Activated naive CD4-positive, alpha-beta T cell treated with anti-CD3 and anti-CD28 coated beads, Interleukin-2, amount 50 U/mL, for 24 hours (primary cell): Measurements from ENCODE around the gene ZBTB7C.

Source experiments
- H3K27ac Mint-ChIP-seq: one replicate; pipeline ENCODE4 v1.8.0; 2021; ENCODE audit warnings: mild to moderate bottlenecking, mixed read lengths
- H3K27me3 Mint-ChIP-seq: one replicate; pipeline ENCODE4 v1.8.0; 2021; ENCODE audit warnings: mixed read lengths
- H3K36me3 Mint-ChIP-seq: one replicate; pipeline ENCODE4 v1.8.0; 2021; ENCODE audit warnings: mixed read lengths
- H3K4me1 Mint-ChIP-seq: one replicate; pipeline ENCODE4 v1.8.0; 2021; ENCODE audit warnings: mixed read lengths
- H3K4me3 Mint-ChIP-seq: one replicate; pipeline ENCODE4 v1.8.0; 2021; ENCODE audit warnings: mild to moderate bottlenecking, mixed read lengths
- H3K9me3 Mint-ChIP-seq: one replicate; pipeline ENCODE4 v1.8.0; 2021; ENCODE audit warnings: mixed read lengths

ZBTB7C gene

DNA sequence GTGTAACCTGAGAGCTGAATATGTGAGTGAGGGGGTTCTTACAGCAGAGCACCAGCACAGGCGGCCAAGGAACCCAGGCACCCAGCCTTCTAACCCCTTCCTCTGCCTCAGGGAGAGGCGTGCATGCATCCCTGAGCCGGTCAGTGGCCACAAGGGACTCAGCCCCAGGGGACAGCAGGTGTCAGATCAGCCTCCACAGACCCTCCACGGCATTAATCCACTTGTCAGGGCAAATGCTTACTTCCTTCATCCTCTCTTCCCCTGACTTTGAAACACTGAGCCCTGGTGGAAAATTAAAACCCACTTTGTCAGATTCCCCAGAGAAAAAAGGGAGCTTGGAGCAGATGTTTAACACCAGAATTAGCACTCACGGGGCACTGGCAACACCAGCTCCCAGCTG, 418.2 kb downstream of the ZBTB7C start:
- H3K27ac Mint-ChIP-seq, result no peak overlapping the region
- no peak overlapping the region for H3K4me3 Mint-ChIP-seq
- no peaks in the 10 kb centered on the region for H3K9me3 Mint-ChIP-seq
- H3K4me1 Mint-ChIP-seq, result no peaks in the 10 kb centered on the region
- H3K36me3 Mint-ChIP-seq, result no peaks in the 10 kb centered on the region
- no peaks in the 10 kb centered on the region for H3K27me3 Mint-ChIP-seq

DNA sequence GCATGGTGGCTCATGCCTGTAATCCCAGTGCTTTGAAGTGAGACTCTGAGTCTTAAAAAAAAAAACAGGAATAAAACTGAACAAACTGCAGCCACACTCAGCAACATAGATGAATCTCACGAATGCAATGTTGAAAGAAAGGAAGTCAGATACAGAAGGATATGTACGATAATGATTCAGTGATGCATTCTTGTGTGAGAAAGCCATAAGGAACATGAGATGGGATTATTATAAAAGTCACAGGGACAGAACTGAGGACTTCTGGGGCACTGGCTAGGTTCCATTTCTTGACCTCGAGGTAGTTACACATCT, 421.8 kb downstream of the ZBTB7C start:
- H3K27me3 Mint-ChIP-seq, result no peaks in the 10 kb centered on the region
- H3K4me3 Mint-ChIP-seq, result no peak overlapping the region

DNA sequence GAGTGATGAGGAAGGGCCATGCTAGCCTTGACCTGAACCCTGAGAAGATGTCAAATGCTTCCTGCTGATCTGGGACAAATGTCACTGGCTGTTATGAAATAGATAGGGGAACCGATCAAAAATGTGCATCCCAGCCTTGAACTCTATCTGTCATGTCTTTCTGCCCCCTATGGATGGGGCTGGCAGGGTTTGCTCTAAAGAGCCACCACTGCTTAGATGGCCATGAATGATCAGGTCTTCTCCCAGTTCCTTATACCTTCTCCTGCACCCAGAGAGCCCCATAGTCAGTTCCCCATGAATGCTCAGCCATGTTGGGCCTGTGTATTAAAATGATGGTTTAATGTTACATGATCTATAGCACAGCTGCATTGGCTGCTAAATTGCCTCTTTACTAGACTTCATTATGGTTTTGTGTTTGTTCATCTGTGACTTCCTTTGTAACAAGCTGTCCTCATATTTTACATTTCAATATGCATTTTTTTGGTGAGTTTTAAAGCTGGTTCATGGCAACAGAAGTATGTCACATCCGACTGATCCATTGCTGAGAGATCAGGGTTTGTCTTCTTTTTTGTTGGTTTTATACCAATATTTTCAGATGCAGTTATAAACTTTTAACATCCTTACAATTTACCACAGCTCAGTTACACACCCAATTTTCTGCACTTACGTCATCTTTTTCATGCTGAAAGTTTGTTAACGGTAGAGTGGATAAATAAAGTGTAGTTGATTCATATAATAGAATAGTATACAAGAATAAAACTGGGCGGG, 422.4 kb downstream of the ZBTB7C start:
- H3K4me1 Mint-ChIP-seq, result no peaks in the 10 kb centered on the region
- no peaks in the 10 kb centered on the region for H3K36me3 Mint-ChIP-seq
- H3K4me3 Mint-ChIP-seq, result no peak overlapping the region
- H3K27me3 Mint-ChIP-seq, result no peaks in the 10 kb centered on the region
- no peaks in the 10 kb centered on the region for H3K9me3 Mint-ChIP-seq
- no peak overlapping the region for H3K27ac Mint-ChIP-seq

More for the DNA sequence above, 421.8 kb downstream of the ZBTB7C start:
- Mint-ChIP-seq H3K4me1 (no peaks in the 10 kb centered on the region), H3K36me3 (no peaks in the 10 kb centered on the region), H3K9me3 (no peaks in the 10 kb centered on the region), H3K27ac (no peak overlapping the region)

DNA sequence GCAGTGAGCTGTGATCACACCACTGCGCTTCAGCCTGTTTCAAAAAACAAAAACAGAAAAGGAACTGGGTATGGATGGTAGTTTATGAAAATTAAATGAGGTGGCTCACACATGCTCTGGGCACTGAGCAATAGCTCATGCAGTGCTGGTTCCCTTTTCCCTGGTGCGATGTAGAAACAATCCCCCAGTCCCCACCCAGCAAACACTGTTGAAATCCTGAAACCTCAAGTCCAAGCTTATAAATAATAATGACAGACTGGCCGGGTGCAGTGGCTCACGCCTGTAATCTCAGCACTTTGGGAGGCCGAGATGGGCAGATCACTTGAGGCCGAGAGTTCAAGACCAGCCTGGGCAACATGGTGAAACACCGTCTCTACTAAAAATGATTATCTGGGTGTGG, 423.3 kb downstream of the ZBTB7C start:
- Mint-ChIP-seq H3K4me1 (no peaks in the 10 kb centered on the region), H3K4me3 (no peak overlapping the region), H3K9me3 (no peaks in the 10 kb centered on the region), H3K27ac (no peak overlapping the region), H3K27me3 (no peaks in the 10 kb centered on the region), H3K36me3 (no peaks in the 10 kb centered on the region)

GRCh38 chr18:47984991-47985390, 424.2 kb downstream of the ZBTB7C start:
- H3K9me3 Mint-ChIP-seq, result no peaks in the 10 kb centered on the region
- no peaks in the 10 kb centered on the region for H3K4me1 Mint-ChIP-seq
- no peaks in the 10 kb centered on the region for H3K27me3 Mint-ChIP-seq
- no peak overlapping the region for H3K27ac Mint-ChIP-seq
- H3K4me3 Mint-ChIP-seq, result no peak overlapping the region
- H3K36me3 Mint-ChIP-seq, result no peaks in the 10 kb centered on the region

GRCh38 chr18:47983946-47984345, 425.2 kb downstream of the ZBTB7C start:
- H3K4me3 Mint-ChIP-seq, result no peak overlapping the region
- no peaks in the 10 kb centered on the region for H3K9me3 Mint-ChIP-seq
- no peaks in the 10 kb centered on the region for H3K27me3 Mint-ChIP-seq
- H3K4me1 Mint-ChIP-seq, result no peaks in the 10 kb centered on the region
- H3K36me3 Mint-ChIP-seq, result no peaks in the 10 kb centered on the region
- H3K27ac Mint-ChIP-seq, result no peak overlapping the region

DNA sequence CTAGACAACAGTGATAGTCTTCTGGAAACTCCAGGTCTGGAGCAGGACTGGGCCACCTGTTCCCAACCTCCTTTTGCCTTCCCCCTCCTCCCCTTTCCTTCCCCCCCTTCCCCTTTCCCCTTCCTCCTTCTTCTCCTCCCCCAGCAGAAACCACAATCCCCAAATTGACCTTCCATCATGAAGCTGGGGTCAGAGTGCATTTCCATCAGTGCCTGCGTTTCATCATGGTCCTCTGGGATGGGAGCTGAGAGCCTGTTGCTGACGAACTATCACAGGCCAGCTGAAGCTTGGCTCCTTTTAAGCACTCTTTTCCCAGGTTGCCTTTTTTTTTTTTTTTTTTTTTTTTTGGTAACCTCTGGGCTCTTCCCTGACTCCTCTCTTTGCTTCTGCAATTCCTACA, 426.1 kb downstream of the ZBTB7C start:
- Mint-ChIP-seq H3K4me1 (no peaks in the 10 kb centered on the region), H3K9me3 (no peaks in the 10 kb centered on the region), H3K27ac (no peak overlapping the region), H3K36me3 (no peaks in the 10 kb centered on the region), H3K27me3 (no peaks in the 10 kb centered on the region), H3K4me3 (no peak overlapping the region)

GRCh38 chr18:47981830-47982229, 427.4 kb downstream of the ZBTB7C start:
- no peak overlapping the region for H3K4me3 Mint-ChIP-seq
- H3K27ac Mint-ChIP-seq, result no peak overlapping the region
- H3K27me3 Mint-ChIP-seq, result no peaks in the 10 kb centered on the region
- H3K4me1 Mint-ChIP-seq, result no peaks in the 10 kb centered on the region
- no peaks in the 10 kb centered on the region for H3K9me3 Mint-ChIP-seq
- H3K36me3 Mint-ChIP-seq, result no peaks in the 10 kb centered on the region

DNA sequence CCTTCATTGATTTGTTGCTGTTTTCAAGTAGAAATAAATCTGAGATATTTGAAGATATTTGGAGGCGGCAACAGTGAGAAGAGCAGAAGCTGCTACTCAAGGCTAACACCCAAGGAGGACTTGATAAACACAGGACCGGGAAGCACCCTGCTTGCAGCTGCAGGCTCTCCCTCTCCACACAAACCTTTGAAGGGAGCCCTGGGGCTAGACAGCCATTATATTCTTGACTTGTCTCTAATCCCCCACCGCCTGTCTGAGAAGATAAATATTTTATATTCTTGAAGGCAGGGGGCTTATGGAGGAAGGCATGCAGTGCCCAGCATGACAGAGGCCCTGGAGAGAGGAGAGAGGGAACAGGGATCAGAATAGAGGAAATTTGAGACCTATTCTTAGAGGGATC, 427.9 kb downstream of the ZBTB7C start:
- Mint-ChIP-seq H3K4me1 (no peaks in the 10 kb centered on the region), H3K9me3 (no peaks in the 10 kb centered on the region), H3K36me3 (no peaks in the 10 kb centered on the region), H3K4me3 (no peak overlapping the region), H3K27ac (no peak overlapping the region), H3K27me3 (no peaks in the 10 kb centered on the region)

DNA sequence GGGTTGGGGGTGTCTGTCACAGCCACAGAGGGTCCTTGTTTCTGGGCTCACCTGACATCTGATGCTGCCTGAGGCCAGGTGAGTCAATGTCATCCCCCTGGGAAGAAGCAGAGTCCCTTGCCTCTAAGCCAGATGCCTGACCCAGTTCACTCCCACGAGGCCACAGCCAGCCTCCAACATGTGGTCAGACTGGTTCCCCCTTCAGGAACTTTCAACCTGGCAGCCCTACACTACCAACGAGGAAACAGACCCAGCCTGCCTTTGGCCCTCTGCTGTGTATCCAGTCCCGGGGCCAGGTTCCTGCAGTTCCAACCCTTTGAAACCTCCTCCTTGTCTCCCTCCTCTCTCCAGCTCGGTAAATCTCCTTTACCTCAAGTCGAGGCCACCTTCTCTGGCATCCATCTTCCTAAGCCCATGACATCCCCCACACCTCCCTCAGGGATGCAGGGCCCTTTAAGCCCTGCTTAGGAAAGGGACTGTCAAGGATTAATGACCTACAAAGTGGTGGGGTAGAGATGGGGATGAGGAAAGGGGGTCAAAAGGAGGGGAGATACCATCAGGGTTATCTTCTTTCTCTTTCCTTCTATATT, 429.5 kb downstream of the ZBTB7C start:
- no peaks in the 10 kb centered on the region for H3K4me1 Mint-ChIP-seq

DNA sequence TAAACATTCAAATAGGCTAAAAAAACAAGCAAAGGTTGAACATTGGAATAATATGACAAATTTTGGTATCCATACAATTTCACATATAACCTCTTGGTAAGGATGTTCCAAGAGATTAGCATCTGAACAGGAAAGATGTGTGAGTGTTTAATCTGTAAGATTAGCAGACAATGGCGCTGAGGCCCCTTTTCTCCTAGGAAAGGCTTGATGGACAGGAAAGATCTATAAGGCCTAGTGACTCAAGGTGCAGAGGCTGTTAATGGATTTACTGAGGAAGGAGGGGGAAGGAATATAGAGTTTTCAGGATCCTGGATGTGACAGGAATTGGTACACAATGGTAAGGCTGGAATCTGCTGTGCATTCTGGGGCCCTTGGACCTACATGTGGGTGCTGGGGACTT, 430.6 kb downstream of the ZBTB7C start:
- peaks cover 4% of the 10 kb centered on the region for H3K27me3 Mint-ChIP-seq

More for the DNA sequence above, 429.5 kb downstream of the ZBTB7C start:
- no peak overlapping the region for H3K4me3 Mint-ChIP-seq
- no peaks in the 10 kb centered on the region for H3K27me3 Mint-ChIP-seq
- no peak overlapping the region for H3K27ac Mint-ChIP-seq
- H3K9me3 Mint-ChIP-seq, result no peaks in the 10 kb centered on the region
- no peaks in the 10 kb centered on the region for H3K36me3 Mint-ChIP-seq

GRCh38 chr18:47978141-47978540, 431.0 kb downstream of the ZBTB7C start:
- Mint-ChIP-seq H3K4me1 (no peaks in the 10 kb centered on the region), H3K4me3 (no peak overlapping the region), H3K36me3 (no peaks in the 10 kb centered on the region), H3K9me3 (no peaks in the 10 kb centered on the region), H3K27ac (no peak overlapping the region), H3K27me3 (peaks cover 4% of the 10 kb centered on the region)

More for the DNA sequence above, 430.6 kb downstream of the ZBTB7C start:
- H3K4me3 Mint-ChIP-seq, result no peak overlapping the region
- H3K27ac Mint-ChIP-seq, result no peak overlapping the region
- no peaks in the 10 kb centered on the region for H3K4me1 Mint-ChIP-seq
- H3K36me3 Mint-ChIP-seq, result no peaks in the 10 kb centered on the region
- H3K9me3 Mint-ChIP-seq, result no peaks in the 10 kb centered on the region
